ENCODE results near the gene XRCC4.

The XRCC4 gene

GRCh38 chr5:83209963-83210362, 132.6 kb downstream of the XRCC4 start (continued):
- TF ChIP-seq ATF2 (tag by site-specific recombination; IDR thresholded peaks at IDR 0.05; ENCODE audit: low read depth) (no peak), ZNF639 (tag by site-specific recombination; IDR thresholded peaks at IDR 0.05) (no peak), ZBTB7A (tag by site-specific recombination; IDR thresholded peaks at IDR 0.05; ENCODE audit: low read depth) (no peak), ZNF423 (tag by site-specific recombination; IDR thresholded peaks at IDR 0.05) (no peak)

- Histone ChIP-seq H3K9me3 (ENCODE audit: control insufficient read depth, insufficient read depth, low read depth, low read length) (no peaks in the 10 kb centered on the region), H3K36me3 (ENCODE audit: control insufficient read depth in 2 of 2, insufficient read depth in 1 of 2, low read length in 2 of 2) (no peaks in the 10 kb centered on the region), H3K4me1 (ENCODE audit: control insufficient read depth, insufficient read depth, low read length) (0 out of 2 replicates have a peak, but pooled peaks cover 2% of the 10 kb centered on the region), H3K4me3 (ENCODE audit: low read depth, low read length) (no peak overlapping the region), H3K27ac (ENCODE audit: extremely low read depth, low read depth, low read length) (no peak overlapping the region)
- POLR2A ChIA-PET, result no interaction called here
- CTCF ChIA-PET, result no interaction called here
- TF ChIP-seq ZNF398 (tag by site-specific recombination; IDR thresholded peaks at IDR 0.05) (no peak), YY1 (tag by site-specific recombination; IDR thresholded peaks at IDR 0.05) (no peak), SCRT1 (tag by site-specific recombination; IDR thresholded peaks at IDR 0.05; ENCODE audit: borderline replicate concordance) (no peak), ZNF266 (tag by site-specific recombination; IDR thresholded peaks at IDR 0.05; ENCODE audit: low read depth) (no peak), GFI1B (tag by site-specific recombination; IDR thresholded peaks at IDR 0.05) (no peak), ZFP41 (tag by site-specific recombination; IDR thresholded peaks at IDR 0.05; ENCODE audit: borderline replicate concordance) (no peak), ZNF843 (tag by site-specific recombination; IDR thresholded peaks at IDR 0.05) (no peak), ZNF16 (tag by site-specific recombination; IDR thresholded peaks at IDR 0.05; ENCODE audit: low read depth) (no peak), ZNF707 (tag by site-specific recombination; IDR thresholded peaks at IDR 0.05) (no peak)
Observed at GRCh38 chr5:83219077-83219476, 141.7 kb downstream of the XRCC4 start.

- POLR2A ChIA-PET, result no interaction called here
- 0 out of 2 replicates have a peak, but pooled peaks cover 2% of the 10 kb centered on the region for H3K4me1 ChIP-seq (ENCODE audit: control insufficient read depth, insufficient read depth, low read length)
- H3K36me3 ChIP-seq (ENCODE audit: control insufficient read depth in 2 of 2, insufficient read depth in 1 of 2, low read length in 2 of 2), result no peaks in the 10 kb centered on the region
- CTCF ChIA-PET, result no interaction called here
- no peaks in the 10 kb centered on the region for H3K9me3 ChIP-seq (ENCODE audit: control insufficient read depth, insufficient read depth, low read depth, low read length)
- no peak overlapping the region for H3K27ac ChIP-seq (ENCODE audit: extremely low read depth, low read depth, low read length)
- H3K4me3 ChIP-seq (ENCODE audit: low read depth, low read length), result no peak overlapping the region
- TF ChIP-seq GLIS1 (tag by site-specific recombination; IDR thresholded peaks at IDR 0.05), result no peak
- no peak for TF ChIP-seq ZNF654 (tag by site-specific recombination; IDR thresholded peaks at IDR 0.05; ENCODE audit: low read depth)
- TF ChIP-seq ZNF404 (tag by site-specific recombination; IDR thresholded peaks at IDR 0.05), result no peak
- no peak for TF ChIP-seq ZNF521 (tag by site-specific recombination; IDR thresholded peaks at IDR 0.05)
- no peak for TF ChIP-seq ZNF621 (tag by site-specific recombination; IDR thresholded peaks at IDR 0.05)
- TF ChIP-seq ZXDB (tag by site-specific recombination; IDR thresholded peaks at IDR 0.05), result no peak
- TF ChIP-seq ZNF24 (tag by site-specific recombination; IDR thresholded peaks at IDR 0.05), result no peak
- TF ChIP-seq RBAK (tag by site-specific recombination; IDR thresholded peaks at IDR 0.05), result no peak
- TF ChIP-seq ZNF580 (tag by site-specific recombination; IDR thresholded peaks at IDR 0.05), result no peak
- no peak for TF ChIP-seq ZNF202 (tag by site-specific recombination; IDR thresholded peaks at IDR 0.05; ENCODE audit: borderline replicate concordance)
- TF ChIP-seq ZNF561 (tag by site-specific recombination; IDR thresholded peaks at IDR 0.05; ENCODE audit: borderline replicate concordance), result no peak
- no peak for TF ChIP-seq ZNF677 (tag by site-specific recombination; IDR thresholded peaks at IDR 0.05)
- no peak for TF ChIP-seq ZNF701 (tag by site-specific recombination; IDR thresholded peaks at IDR 0.05)
- no peak for TF ChIP-seq ATF2 (tag by site-specific recombination; IDR thresholded peaks at IDR 0.05; ENCODE audit: low read depth)
- no peak for TF ChIP-seq REPIN1 (tag by site-specific recombination; IDR thresholded peaks at IDR 0.05; ENCODE audit: low read depth)
- no peak for TF ChIP-seq KLF1 (tag by site-specific recombination; IDR thresholded peaks at IDR 0.05)
- no peak for TF ChIP-seq ZNF747 (tag by site-specific recombination; IDR thresholded peaks at IDR 0.05)
- TF ChIP-seq ZNF138 (tag by site-specific recombination; IDR thresholded peaks at IDR 0.05; ENCODE audit: borderline replicate concordance), result no peak
Observed at GRCh38 chr5:83219495-83219894, 142.1 kb downstream of the XRCC4 start.
